HEK293 (cell line): ENCODE measurements around the gene R3HDM4.

Source experiments
- CTCF ChIA-PET: fragments of 350-600 bp; formaldehyde crosslinking; extraction: SDS; loops from one replicate; lab custom pipeline; 2021; ENCODE audit warnings: antibody characterized with exemption; lab: Yijun Ruan, JAX
- POLR2A ChIA-PET: fragments of 300-600 bp; formaldehyde crosslinking; extraction: SDS; loops from one replicate; lab custom pipeline; 2020; ENCODE audit warnings: antibody characterized with exemption, inconsistent platforms; lab: Yijun Ruan, JAX
- H3K27ac ChIP-seq: fragments of 200-500 bp; sonication (Bioruptor generic); 2 replicates; pipeline ENCODE4 v1.5.1; 2014; ENCODE audit warnings: low read depth, low read length, control low read depth, inconsistent platforms; ENCODE audit errors: extremely low read depth
- H3K36me3 ChIP-seq, 2 experiments: fragments of 200-500 bp in 1 of 2; sonication (Bioruptor generic) in 1 of 2; 1 replicate in 1 of 2; 2 replicates in 1 of 2; pipeline ENCODE4 v1.5.1; 2014 to 2017; ENCODE audit warnings: inconsistent platforms in 2 of 2, low read length in 2 of 2; ENCODE audit not compliant: control insufficient read depth in 2 of 2, insufficient read depth in 1 of 2
- H3K4me1 ChIP-seq: fragments of 200-500 bp; sonication (Bioruptor generic); 2 replicates; pipeline ENCODE4 v1.5.1; 2014; ENCODE audit warnings: mild to moderate bottlenecking, low read length, inconsistent platforms; ENCODE audit not compliant: control insufficient read depth, insufficient read depth
- H3K4me3 ChIP-seq: 2 replicates; pipeline ENCODE4 v1.5.1; 2011; ENCODE audit warnings: low read depth, mild to moderate bottlenecking, control low read depth, low read length, moderate library complexity
- H3K9me3 ChIP-seq: fragments of 200-500 bp; sonication (Bioruptor generic); 2 replicates; pipeline ENCODE4 v1.5.1; 2014; ENCODE audit warnings: low read depth, low read length, inconsistent platforms; ENCODE audit not compliant: control insufficient read depth, insufficient read depth
- EGR2 ChIP-seq: fragments of 450-650 bp; formaldehyde crosslinking; IDR thresholded peaks from 2 replicates; pipeline ENCODE4 v1.5.1; 2016; ENCODE audit warnings: low read depth, missing biosample characterization, missing genetic modification characterization
- GLIS1 ChIP-seq: fragments of 450-650 bp; formaldehyde crosslinking; IDR thresholded peaks from 2 replicates; pipeline ENCODE4 v1.5.1; 2016; ENCODE audit warnings: missing biosample characterization, missing genetic modification characterization
- KLF7 ChIP-seq: fragments of 450-650 bp; formaldehyde crosslinking; IDR thresholded peaks from 2 replicates; pipeline ENCODE4 v1.5.1; 2016; ENCODE audit warnings: missing biosample characterization, missing genetic modification characterization, borderline replicate concordance
- OSR2 ChIP-seq: fragments of 450-650 bp; formaldehyde crosslinking; IDR thresholded peaks from 2 replicates; pipeline ENCODE4 v1.5.1; 2016; ENCODE audit warnings: missing biosample characterization, missing genetic modification characterization
- SCRT2 ChIP-seq: fragments of 450-650 bp; formaldehyde crosslinking; IDR thresholded peaks from 2 replicates; pipeline ENCODE4 v1.5.1; 2016; ENCODE audit warnings: missing biosample characterization, missing genetic modification characterization
- WT1 ChIP-seq: fragments of 450-650 bp; formaldehyde crosslinking; IDR thresholded peaks from 2 replicates; pipeline ENCODE4 v1.5.1; 2016; ENCODE audit warnings: missing biosample characterization, missing genetic modification characterization
- ZBTB1 ChIP-seq: fragments of 450-650 bp; formaldehyde crosslinking; IDR thresholded peaks from 2 replicates; pipeline ENCODE4 v1.5.1; 2016; ENCODE audit warnings: missing biosample characterization, missing genetic modification characterization
- ZBTB8A ChIP-seq: fragments of 450-650 bp; formaldehyde crosslinking; IDR thresholded peaks from 2 replicates; pipeline ENCODE4 v1.5.1; 2016; ENCODE audit warnings: missing biosample characterization, missing genetic modification characterization
- ZFHX2 ChIP-seq: fragments of 450-650 bp; formaldehyde crosslinking; conservative IDR thresholded peaks from 2 replicates; pipeline ENCODE4 v1.5.1; 2016; ENCODE audit warnings: missing biosample characterization, missing genetic modification characterization
- ZFP41 ChIP-seq: fragments of 450-650 bp; formaldehyde crosslinking; IDR thresholded peaks from 2 replicates; pipeline ENCODE4 v1.5.1; 2016; ENCODE audit warnings: missing biosample characterization, missing genetic modification characterization, borderline replicate concordance
- ZNF133 ChIP-seq: fragments of 450-650 bp; formaldehyde crosslinking; IDR thresholded peaks from 2 replicates; pipeline ENCODE4 v1.5.1; 2016; ENCODE audit warnings: missing biosample characterization, missing genetic modification characterization
- ZNF157 ChIP-seq: fragments of 450-650 bp; formaldehyde crosslinking; IDR thresholded peaks from 2 replicates; pipeline ENCODE4 v1.5.1; 2016; ENCODE audit warnings: missing biosample characterization, missing genetic modification characterization
- ZNF175 ChIP-seq: fragments of 450-650 bp; formaldehyde crosslinking; IDR thresholded peaks from 2 replicates; pipeline ENCODE4 v1.5.1; 2016; ENCODE audit warnings: missing biosample characterization, missing genetic modification characterization
- ZNF394 ChIP-seq: fragments of 450-650 bp; formaldehyde crosslinking; IDR thresholded peaks from 2 replicates; pipeline ENCODE4 v1.5.1; 2016; ENCODE audit warnings: missing biosample characterization, missing genetic modification characterization, mild to moderate bottlenecking, moderate library complexity, borderline replicate concordance
- ZNF416 ChIP-seq: fragments of 450-650 bp; formaldehyde crosslinking; IDR thresholded peaks from 2 replicates; pipeline ENCODE4 v1.5.1; 2016; ENCODE audit warnings: missing biosample characterization, missing genetic modification characterization
- ZNF530 ChIP-seq: fragments of 450-650 bp; formaldehyde crosslinking; IDR thresholded peaks from 2 replicates; pipeline ENCODE4 v1.5.1; 2016; ENCODE audit warnings: low read depth, missing biosample characterization, missing genetic modification characterization
- ZNF571 ChIP-seq: fragments of 450-650 bp; formaldehyde crosslinking; IDR thresholded peaks from 2 replicates; pipeline ENCODE4 v1.5.0; 2017; ENCODE audit warnings: missing biosample characterization, missing genetic modification characterization
- ZNF621 ChIP-seq: fragments of 450-650 bp; formaldehyde crosslinking; IDR thresholded peaks from 2 replicates; pipeline ENCODE4 v1.5.1; 2017; ENCODE audit warnings: missing biosample characterization, missing genetic modification characterization
- ZNF624 ChIP-seq: fragments of 450-650 bp; formaldehyde crosslinking; IDR thresholded peaks from 2 replicates; pipeline ENCODE4 v1.5.1; 2017; ENCODE audit warnings: missing biosample characterization, missing genetic modification characterization
- ZNF664 ChIP-seq: fragments of 450-650 bp; formaldehyde crosslinking; IDR thresholded peaks from 2 replicates; pipeline ENCODE4 v1.5.1; 2016; ENCODE audit warnings: missing biosample characterization, missing genetic modification characterization
- ZNF785 ChIP-seq: fragments of 450-650 bp; formaldehyde crosslinking; IDR thresholded peaks from 2 replicates; pipeline ENCODE4 v1.5.1; 2016; ENCODE audit warnings: missing biosample characterization, missing genetic modification characterization
- TF ChIP-seq, protein P1 (sequence below): fragments of 450-650 bp; IDR thresholded peaks from 2 replicates; pipeline ENCODE4 v1.5.1; 2018; ENCODE audit warnings: missing biosample characterization, mild to moderate bottlenecking, missing genetic modification characterization
- TF ChIP-seq, protein P2 (sequence below): fragments of 450-650 bp; formaldehyde crosslinking; IDR thresholded peaks from 2 replicates; pipeline ENCODE4 v1.5.1; 2016; ENCODE audit warnings: missing biosample characterization, missing genetic modification characterization
- TF ChIP-seq, protein P3 (sequence below): fragments of 450-650 bp; formaldehyde crosslinking; IDR thresholded peaks from 2 replicates; pipeline ENCODE4 v1.5.1; 2016; ENCODE audit warnings: missing biosample characterization, missing genetic modification characterization
- TF ChIP-seq, protein P4 (sequence below): fragments of 450-650 bp; formaldehyde crosslinking; IDR thresholded peaks from 2 replicates; pipeline ENCODE4 v1.5.1; 2017; ENCODE audit warnings: missing biosample characterization, missing genetic modification characterization
- TF ChIP-seq, protein P5 (sequence below): fragments of 450-650 bp; formaldehyde crosslinking; IDR thresholded peaks from 2 replicates; pipeline ENCODE4 v1.5.1; 2016; ENCODE audit warnings: missing biosample characterization, missing genetic modification characterization

The R3HDM4 gene

DNA sequence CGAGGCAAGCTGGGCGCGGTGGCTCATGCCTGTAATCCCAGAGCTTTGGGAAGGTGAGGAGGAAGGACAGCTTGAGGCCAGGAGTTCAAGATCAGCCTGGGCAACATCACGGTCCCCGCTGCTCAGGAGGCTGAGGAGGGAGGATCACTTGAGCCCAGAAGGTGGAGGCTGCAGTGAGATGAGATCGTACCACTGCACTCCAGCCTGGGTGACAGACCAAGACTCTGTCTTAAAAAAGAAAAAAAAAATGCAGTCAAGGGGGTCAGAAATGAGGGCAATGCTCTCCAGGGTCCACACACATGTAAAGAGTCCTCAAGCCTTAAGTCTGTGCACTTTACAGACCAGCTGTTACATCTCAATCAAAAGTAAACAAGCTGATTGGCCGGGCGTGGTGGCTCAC lies 8.5 kb downstream of the R3HDM4 start (continued):
- TF ChIP-seq SCRT2 (tag by site-specific recombination) (no peak), ZNF624 (tag by site-specific recombination) (no peak), ZBTB1 (tag by site-specific recombination) (no peak), ZNF664 (no peak; the same call in 1 of the 2 replicates), ZNF157 (tag by site-specific recombination) (no peak), ZNF175 (no peak), ZNF621 (tag by site-specific recombination) (no peak), ZNF571 (tag by site-specific recombination) (no peak)
- TF ChIP-seq, protein P1, sequence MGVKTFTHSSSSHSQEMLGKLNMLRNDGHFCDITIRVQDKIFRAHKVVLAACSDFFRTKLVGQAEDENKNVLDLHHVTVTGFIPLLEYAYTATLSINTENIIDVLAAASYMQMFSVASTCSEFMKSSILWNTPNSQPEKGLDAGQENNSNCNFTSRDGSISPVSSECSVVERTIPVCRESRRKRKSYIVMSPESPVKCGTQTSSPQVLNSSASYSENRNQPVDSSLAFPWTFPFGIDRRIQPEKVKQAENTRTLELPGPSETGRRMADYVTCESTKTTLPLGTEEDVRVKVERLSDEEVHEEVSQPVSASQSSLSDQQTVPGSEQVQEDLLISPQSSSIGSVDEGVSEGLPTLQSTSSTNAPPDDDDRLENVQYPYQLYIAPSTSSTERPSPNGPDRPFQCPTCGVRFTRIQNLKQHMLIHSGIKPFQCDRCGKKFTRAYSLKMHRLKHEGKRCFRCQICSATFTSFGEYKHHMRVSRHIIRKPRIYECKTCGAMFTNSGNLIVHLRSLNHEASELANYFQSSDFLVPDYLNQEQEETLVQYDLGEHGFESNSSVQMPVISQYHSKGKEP (tag by site-specific recombination): no peak

DNA sequence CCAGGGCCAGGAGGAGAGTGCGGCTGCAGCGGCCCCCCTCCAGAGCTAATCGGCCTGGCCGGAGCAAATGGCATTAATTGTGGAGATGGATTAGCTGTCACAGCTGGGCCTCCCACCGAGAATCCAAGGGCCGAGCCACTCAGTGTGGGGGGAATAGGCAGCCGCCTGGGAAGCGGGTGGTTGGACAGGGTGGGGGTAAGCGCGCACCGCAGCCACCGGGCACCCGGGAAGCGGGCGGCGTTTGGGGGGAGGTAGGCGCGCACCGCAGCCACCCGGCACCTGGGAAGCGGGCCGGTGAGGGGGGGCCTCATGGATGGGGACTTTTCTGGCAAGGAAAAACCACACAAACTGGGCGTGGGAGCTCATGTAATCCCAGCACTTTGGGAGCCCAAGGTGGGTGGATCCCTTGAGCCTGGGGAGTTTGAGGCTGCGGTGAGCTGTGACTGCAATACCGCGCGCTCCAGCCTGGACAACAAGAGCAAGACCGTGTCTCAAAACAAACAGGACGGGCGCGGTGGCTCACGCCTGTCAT lies 9.7 kb downstream of the R3HDM4 start:
- CTCF ChIA-PET: interaction anchor here (0.6 to 0.9 kb wide), 3 partner anchors 46 to 102 kb away, joined by 3 to 7 read pairs (median 3); no protein-coding TSS in a partner anchor
- POLR2A ChIA-PET: interaction anchor here (1.4 kb wide), 1 partner anchor 8 kb away, joined by 5 read pairs; no protein-coding TSS in a partner anchor
- H3K4me3 ChIP-seq: no peak overlapping the region
- no peaks in the 10 kb centered on the region for H3K9me3 ChIP-seq
- H3K4me1 ChIP-seq: no peaks in the 10 kb centered on the region; the same call in 1 of the 2 replicates
- H3K36me3 ChIP-seq: peaks cover 0 to 10% of the 10 kb centered on the region in 2 experiments; a peak in 1 of 3 replicates
- H3K27ac ChIP-seq: no peak overlapping the region
- peak; percentile 18; the same call in 1 of the 2 replicates for TF ChIP-seq KLF7 (tag by site-specific recombination)
- no peak for TF ChIP-seq ZNF416 (tag by site-specific recombination)
- TF ChIP-seq ZNF133: no peak
- TF ChIP-seq, protein P2, sequence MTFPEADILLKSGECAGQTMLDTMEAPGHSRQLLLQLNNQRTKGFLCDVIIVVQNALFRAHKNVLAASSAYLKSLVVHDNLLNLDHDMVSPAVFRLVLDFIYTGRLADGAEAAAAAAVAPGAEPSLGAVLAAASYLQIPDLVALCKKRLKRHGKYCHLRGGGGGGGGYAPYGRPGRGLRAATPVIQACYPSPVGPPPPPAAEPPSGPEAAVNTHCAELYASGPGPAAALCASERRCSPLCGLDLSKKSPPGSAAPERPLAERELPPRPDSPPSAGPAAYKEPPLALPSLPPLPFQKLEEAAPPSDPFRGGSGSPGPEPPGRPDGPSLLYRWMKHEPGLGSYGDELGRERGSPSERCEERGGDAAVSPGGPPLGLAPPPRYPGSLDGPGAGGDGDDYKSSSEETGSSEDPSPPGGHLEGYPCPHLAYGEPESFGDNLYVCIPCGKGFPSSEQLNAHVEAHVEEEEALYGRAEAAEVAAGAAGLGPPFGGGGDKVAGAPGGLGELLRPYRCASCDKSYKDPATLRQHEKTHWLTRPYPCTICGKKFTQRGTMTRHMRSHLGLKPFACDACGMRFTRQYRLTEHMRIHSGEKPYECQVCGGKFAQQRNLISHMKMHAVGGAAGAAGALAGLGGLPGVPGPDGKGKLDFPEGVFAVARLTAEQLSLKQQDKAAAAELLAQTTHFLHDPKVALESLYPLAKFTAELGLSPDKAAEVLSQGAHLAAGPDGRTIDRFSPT: no peak
- no peak for TF ChIP-seq ZNF175
- TF ChIP-seq, protein P3, sequence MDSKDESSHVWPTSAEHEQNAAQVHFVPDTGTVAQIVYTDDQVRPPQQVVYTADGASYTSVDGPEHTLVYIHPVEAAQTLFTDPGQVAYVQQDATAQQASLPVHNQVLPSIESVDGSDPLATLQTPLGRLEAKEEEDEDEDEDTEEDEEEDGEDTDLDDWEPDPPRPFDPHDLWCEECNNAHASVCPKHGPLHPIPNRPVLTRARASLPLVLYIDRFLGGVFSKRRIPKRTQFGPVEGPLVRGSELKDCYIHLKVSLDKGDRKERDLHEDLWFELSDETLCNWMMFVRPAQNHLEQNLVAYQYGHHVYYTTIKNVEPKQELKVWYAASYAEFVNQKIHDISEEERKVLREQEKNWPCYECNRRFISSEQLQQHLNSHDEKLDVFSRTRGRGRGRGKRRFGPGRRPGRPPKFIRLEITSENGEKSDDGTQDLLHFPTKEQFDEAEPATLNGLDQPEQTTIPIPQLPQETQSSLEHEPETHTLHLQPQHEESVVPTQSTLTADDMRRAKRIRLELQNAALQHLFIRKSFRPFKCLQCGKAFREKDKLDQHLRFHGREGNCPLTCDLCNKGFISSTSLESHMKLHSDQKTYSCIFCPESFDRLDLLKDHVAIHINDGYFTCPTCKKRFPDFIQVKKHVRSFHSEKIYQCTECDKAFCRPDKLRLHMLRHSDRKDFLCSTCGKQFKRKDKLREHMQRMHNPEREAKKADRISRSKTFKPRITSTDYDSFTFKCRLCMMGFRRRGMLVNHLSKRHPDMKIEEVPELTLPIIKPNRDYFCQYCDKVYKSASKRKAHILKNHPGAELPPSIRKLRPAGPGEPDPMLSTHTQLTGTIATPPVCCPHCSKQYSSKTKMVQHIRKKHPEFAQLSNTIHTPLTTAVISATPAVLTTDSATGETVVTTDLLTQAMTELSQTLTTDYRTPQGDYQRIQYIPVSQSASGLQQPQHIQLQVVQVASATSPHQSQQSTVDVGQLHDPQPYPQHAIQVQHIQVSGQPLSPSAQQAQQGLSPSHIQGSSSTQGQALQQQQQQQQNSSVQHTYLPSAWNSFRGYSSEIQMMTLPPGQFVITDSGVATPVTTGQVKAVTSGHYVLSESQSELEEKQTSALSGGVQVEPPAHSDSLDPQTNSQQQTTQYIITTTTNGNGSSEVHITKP (tag by site-specific recombination): peak; percentile 82
- TF ChIP-seq, protein P4, sequence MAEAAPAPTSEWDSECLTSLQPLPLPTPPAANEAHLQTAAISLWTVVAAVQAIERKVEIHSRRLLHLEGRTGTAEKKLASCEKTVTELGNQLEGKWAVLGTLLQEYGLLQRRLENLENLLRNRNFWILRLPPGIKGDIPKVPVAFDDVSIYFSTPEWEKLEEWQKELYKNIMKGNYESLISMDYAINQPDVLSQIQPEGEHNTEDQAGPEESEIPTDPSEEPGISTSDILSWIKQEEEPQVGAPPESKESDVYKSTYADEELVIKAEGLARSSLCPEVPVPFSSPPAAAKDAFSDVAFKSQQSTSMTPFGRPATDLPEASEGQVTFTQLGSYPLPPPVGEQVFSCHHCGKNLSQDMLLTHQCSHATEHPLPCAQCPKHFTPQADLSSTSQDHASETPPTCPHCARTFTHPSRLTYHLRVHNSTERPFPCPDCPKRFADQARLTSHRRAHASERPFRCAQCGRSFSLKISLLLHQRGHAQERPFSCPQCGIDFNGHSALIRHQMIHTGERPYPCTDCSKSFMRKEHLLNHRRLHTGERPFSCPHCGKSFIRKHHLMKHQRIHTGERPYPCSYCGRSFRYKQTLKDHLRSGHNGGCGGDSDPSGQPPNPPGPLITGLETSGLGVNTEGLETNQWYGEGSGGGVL (tag by site-specific recombination): peak; percentile 90
- peak; percentile 99 for TF ChIP-seq GLIS1 (tag by site-specific recombination)
- no peak for TF ChIP-seq ZFP41
- TF ChIP-seq ZNF530 (tag by site-specific recombination): no peak
- TF ChIP-seq ZNF394: 0 out of 2 replicates have a peak, but pooled peaks have one; percentile 32
- TF ChIP-seq ZBTB8A: peak; percentile 86
- TF ChIP-seq ZFHX2 (tag by site-specific recombination): peak; percentile 78
- TF ChIP-seq EGR2: peak; percentile 74
- TF ChIP-seq, protein P5, sequence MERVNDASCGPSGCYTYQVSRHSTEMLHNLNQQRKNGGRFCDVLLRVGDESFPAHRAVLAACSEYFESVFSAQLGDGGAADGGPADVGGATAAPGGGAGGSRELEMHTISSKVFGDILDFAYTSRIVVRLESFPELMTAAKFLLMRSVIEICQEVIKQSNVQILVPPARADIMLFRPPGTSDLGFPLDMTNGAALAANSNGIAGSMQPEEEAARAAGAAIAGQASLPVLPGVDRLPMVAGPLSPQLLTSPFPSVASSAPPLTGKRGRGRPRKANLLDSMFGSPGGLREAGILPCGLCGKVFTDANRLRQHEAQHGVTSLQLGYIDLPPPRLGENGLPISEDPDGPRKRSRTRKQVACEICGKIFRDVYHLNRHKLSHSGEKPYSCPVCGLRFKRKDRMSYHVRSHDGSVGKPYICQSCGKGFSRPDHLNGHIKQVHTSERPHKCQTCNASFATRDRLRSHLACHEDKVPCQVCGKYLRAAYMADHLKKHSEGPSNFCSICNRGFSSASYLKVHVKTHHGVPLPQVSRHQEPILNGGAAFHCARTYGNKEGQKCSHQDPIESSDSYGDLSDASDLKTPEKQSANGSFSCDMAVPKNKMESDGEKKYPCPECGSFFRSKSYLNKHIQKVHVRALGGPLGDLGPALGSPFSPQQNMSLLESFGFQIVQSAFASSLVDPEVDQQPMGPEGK (tag by site-specific recombination): peak; percentile 83
- peak; percentile 26; the same call in 1 of the 2 replicates for TF ChIP-seq WT1
- TF ChIP-seq ZNF785 (tag by site-specific recombination): no peak
- 0 out of 2 replicates have a peak, but pooled peaks have one; percentile 11 for TF ChIP-seq OSR2 (tag by site-specific recombination)
